ENCODE results near the gene PEX11A.

- TF ChIP-seq CTCF (conservative IDR thresholded peaks at IDR 0.05) (no peak), ZFX (IDR thresholded peaks at IDR 0.05) (no peak)
Observed at GRCh38 chr15:89725064-89725463, 34.5 kb upstream of the PEX11A start.
